Measurements from ENCODE around the gene DNAH1.

The DNAH1 gene

GRCh38 chr3:52400275-52400793, 84.2 kb downstream of the DNAH1 start:
- Histone ChIP-seq H3K36me3 (ENCODE audit: insufficient read depth, low read length) (peaks cover 48% of the 10 kb centered on the region), H3K9me3 (ENCODE audit: low read length) (no peaks in the 10 kb centered on the region), H3K27me3 (ENCODE audit: insufficient read depth, low read length) (no peaks in the 10 kb centered on the region), H3K4me3 (ENCODE audit: low read length) (no peak overlapping the region), H2AFZ (ENCODE audit: low read depth, low read length) (no peak overlapping the region), H3K4me1 (ENCODE audit: insufficient read depth, low read length) (no peaks in the 10 kb centered on the region)

- Histone ChIP-seq H3K27me3 (ENCODE audit: insufficient read depth, low read length) (no peaks in the 10 kb centered on the region), H3K4me1 (ENCODE audit: insufficient read depth, low read length) (no peaks in the 10 kb centered on the region), H3K9me3 (ENCODE audit: low read length) (no peaks in the 10 kb centered on the region), H3K4me3 (ENCODE audit: low read length) (no peak overlapping the region), H3K36me3 (ENCODE audit: insufficient read depth, low read length) (peaks cover 55% of the 10 kb centered on the region), H2AFZ (ENCODE audit: low read depth, low read length) (no peak overlapping the region)
Observed at GRCh38 chr3:52401021-52401420, 84.9 kb downstream of the DNAH1 start.

DNA sequence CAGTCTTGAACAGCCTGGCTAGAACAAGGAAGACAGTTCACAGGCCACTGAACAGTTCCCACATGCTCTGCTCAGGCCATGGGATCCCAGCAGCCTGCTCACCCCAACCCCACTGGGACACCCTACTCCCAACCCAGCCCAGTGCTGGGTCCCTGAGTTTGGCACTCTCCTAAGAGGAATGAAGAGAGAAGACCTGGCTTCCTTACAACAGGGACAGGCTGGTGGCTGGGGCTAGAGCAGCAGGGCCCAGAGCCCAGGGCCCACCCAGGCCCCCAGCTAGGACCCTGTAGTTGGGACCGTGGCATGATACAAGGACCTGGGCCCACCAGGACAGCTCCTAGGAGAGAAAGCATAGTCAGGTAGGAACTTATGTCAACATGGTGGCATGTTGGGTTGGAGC, 85.4 kb downstream of the DNAH1 start:
- no peaks in the 10 kb centered on the region for H3K4me1 ChIP-seq (ENCODE audit: insufficient read depth, low read length)
- peaks cover 60% of the 10 kb centered on the region for H3K36me3 ChIP-seq (ENCODE audit: insufficient read depth, low read length)
- no peaks in the 10 kb centered on the region for H3K27me3 ChIP-seq (ENCODE audit: insufficient read depth, low read length)
- H3K4me3 ChIP-seq (ENCODE audit: low read length): no peak overlapping the region
- H2AFZ ChIP-seq (ENCODE audit: low read depth, low read length): no peak overlapping the region
- no peaks in the 10 kb centered on the region for H3K9me3 ChIP-seq (ENCODE audit: low read length)

GRCh38 chr3:52402101-52402521, 86.0 kb downstream of the DNAH1 start:
- no peaks in the 10 kb centered on the region for H3K9me3 ChIP-seq (ENCODE audit: low read length)
- H3K36me3 ChIP-seq (ENCODE audit: insufficient read depth, low read length): peaks cover 66% of the 10 kb centered on the region
- H2AFZ ChIP-seq (ENCODE audit: low read depth, low read length): no peak overlapping the region
- H3K4me3 ChIP-seq (ENCODE audit: low read length): no peak overlapping the region
- no peaks in the 10 kb centered on the region for H3K27me3 ChIP-seq (ENCODE audit: insufficient read depth, low read length)
- no peaks in the 10 kb centered on the region for H3K4me1 ChIP-seq (ENCODE audit: insufficient read depth, low read length)

- no peaks in the 10 kb centered on the region for H3K27me3 ChIP-seq (ENCODE audit: insufficient read depth, low read length)
- peaks cover 72% of the 10 kb centered on the region for H3K36me3 ChIP-seq (ENCODE audit: insufficient read depth, low read length)
- H3K4me3 ChIP-seq (ENCODE audit: low read length): no peak overlapping the region
- no peaks in the 10 kb centered on the region for H3K4me1 ChIP-seq (ENCODE audit: insufficient read depth, low read length)
- H2AFZ ChIP-seq (ENCODE audit: low read depth, low read length): no peak overlapping the region
- no peaks in the 10 kb centered on the region for H3K9me3 ChIP-seq (ENCODE audit: low read length)
Observed at GRCh38 chr3:52402706-52403270, 86.7 kb downstream of the DNAH1 start.

GRCh38 chr3:52403271-52403841, 87.2 kb downstream of the DNAH1 start:
- Histone ChIP-seq H2AFZ (ENCODE audit: low read depth, low read length) (no peak overlapping the region), H3K36me3 (ENCODE audit: insufficient read depth, low read length) (peaks cover 78% of the 10 kb centered on the region), H3K9me3 (ENCODE audit: low read length) (no peaks in the 10 kb centered on the region), H3K4me3 (ENCODE audit: low read length) (no peak overlapping the region), H3K4me1 (ENCODE audit: insufficient read depth, low read length) (peaks cover under 1% of the 10 kb centered on the region), H3K27me3 (ENCODE audit: insufficient read depth, low read length) (no peaks in the 10 kb centered on the region)

- no peak overlapping the region for H3K4me3 ChIP-seq (ENCODE audit: low read length)
- H3K9me3 ChIP-seq (ENCODE audit: low read length): no peaks in the 10 kb centered on the region
- peaks cover 7% of the 10 kb centered on the region for H3K4me1 ChIP-seq (ENCODE audit: insufficient read depth, low read length)
- peaks cover 83% of the 10 kb centered on the region for H3K36me3 ChIP-seq (ENCODE audit: insufficient read depth, low read length)
- no peaks in the 10 kb centered on the region for H3K27me3 ChIP-seq (ENCODE audit: insufficient read depth, low read length)
- H2AFZ ChIP-seq (ENCODE audit: low read depth, low read length): no peak overlapping the region
Observed at GRCh38 chr3:52403955-52404354, 87.8 kb downstream of the DNAH1 start.

GRCh38 chr3:52404391-52404790, 88.3 kb downstream of the DNAH1 start:
- Histone ChIP-seq H3K36me3 (ENCODE audit: insufficient read depth, low read length) (peaks cover 83% of the 10 kb centered on the region), H3K27me3 (ENCODE audit: insufficient read depth, low read length) (no peaks in the 10 kb centered on the region), H3K9me3 (ENCODE audit: low read length) (no peaks in the 10 kb centered on the region), H2AFZ (ENCODE audit: low read depth, low read length) (no peak overlapping the region), H3K4me3 (ENCODE audit: low read length) (no peak overlapping the region), H3K4me1 (ENCODE audit: insufficient read depth, low read length) (peaks cover 10% of the 10 kb centered on the region)

- Histone ChIP-seq H3K4me3 (ENCODE audit: low read length) (no peak overlapping the region), H3K4me1 (ENCODE audit: insufficient read depth, low read length) (peaks cover 10% of the 10 kb centered on the region), H3K9me3 (ENCODE audit: low read length) (no peaks in the 10 kb centered on the region), H3K27me3 (ENCODE audit: insufficient read depth, low read length) (no peaks in the 10 kb centered on the region), H2AFZ (ENCODE audit: low read depth, low read length) (no peak overlapping the region), H3K36me3 (ENCODE audit: insufficient read depth, low read length) (peaks cover 83% of the 10 kb centered on the region)
Observed at GRCh38 chr3:52405066-52405465, 88.9 kb downstream of the DNAH1 start.

DNA sequence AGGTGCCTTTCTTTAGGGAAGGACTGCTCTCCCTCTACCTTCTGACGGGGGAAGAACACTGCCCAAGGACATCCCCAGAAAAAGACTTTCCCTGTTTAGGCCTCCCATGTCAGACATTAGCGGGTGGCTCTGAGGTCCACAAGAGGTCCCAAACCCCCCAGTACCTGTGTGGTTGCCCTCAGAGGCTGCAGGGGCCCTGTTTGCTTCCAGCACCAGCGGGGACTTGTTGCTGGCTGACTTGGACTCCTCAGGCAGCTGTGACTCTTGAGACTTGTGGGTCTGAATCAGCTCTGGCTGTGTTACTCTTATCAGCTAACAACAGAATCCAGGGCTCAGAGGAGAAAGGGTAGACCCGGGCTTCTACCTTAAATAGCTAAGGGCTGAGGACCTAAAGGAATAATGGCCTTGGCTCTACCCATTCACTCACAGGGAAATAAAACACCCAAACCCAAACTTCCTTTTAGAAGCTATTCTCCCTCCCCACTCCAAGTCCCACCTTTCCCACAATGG, 89.5 kb downstream of the DNAH1 start:
- peaks cover 10% of the 10 kb centered on the region for H3K4me1 ChIP-seq (ENCODE audit: insufficient read depth, low read length)
- H3K4me3 ChIP-seq (ENCODE audit: low read length): no peak overlapping the region
- H2AFZ ChIP-seq (ENCODE audit: low read depth, low read length): no peak overlapping the region
- no peaks in the 10 kb centered on the region for H3K9me3 ChIP-seq (ENCODE audit: low read length)
- H3K27me3 ChIP-seq (ENCODE audit: insufficient read depth, low read length): no peaks in the 10 kb centered on the region
- H3K36me3 ChIP-seq (ENCODE audit: insufficient read depth, low read length): peaks cover 78% of the 10 kb centered on the region

- no peak overlapping the region for H2AFZ ChIP-seq (ENCODE audit: low read depth, low read length)
- H3K4me1 ChIP-seq (ENCODE audit: insufficient read depth, low read length): peaks cover 14% of the 10 kb centered on the region
- no peaks in the 10 kb centered on the region for H3K27me3 ChIP-seq (ENCODE audit: insufficient read depth, low read length)
- H3K9me3 ChIP-seq (ENCODE audit: low read length): no peaks in the 10 kb centered on the region
- no peak overlapping the region for H3K4me3 ChIP-seq (ENCODE audit: low read length)
- peaks cover 74% of the 10 kb centered on the region for H3K36me3 ChIP-seq (ENCODE audit: insufficient read depth, low read length)
Observed at GRCh38 chr3:52406231-52406661, 90.1 kb downstream of the DNAH1 start.

DNA sequence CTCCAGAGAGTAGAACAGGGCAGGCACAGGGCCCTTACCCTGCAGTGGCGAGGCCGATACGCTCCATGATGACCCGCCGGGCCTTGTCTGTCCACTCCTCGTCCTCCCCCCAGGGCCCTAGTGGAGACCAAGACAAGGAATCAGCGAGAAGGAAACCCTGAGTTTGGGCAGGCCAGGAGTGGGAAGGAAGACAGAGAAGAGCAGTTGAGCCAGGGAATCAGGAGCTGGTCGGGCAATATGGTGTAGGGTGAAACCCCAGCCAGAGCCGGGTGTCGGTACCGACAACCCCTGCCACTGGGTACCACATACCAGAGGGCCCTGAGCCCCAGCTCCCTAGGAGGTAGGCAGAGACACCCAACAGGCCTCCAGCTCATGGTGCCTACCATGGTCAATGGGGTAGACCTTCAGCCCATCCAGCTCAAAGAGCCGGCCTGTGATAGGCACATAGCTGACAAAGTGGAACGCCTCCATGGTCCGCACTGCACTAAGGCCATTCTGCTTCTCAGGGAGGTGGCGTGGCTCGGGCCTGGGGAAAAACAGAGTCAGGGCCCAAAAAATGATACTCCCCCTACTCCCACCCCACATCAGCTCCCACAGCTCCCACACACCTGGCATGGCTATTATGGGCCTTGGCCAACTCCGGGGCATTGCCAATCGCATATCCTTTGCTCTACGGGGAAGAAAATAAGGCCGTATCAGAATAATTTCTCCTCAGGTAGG, 90.8 kb downstream of the DNAH1 start:
- Histone ChIP-seq H2AFZ (ENCODE audit: low read depth, low read length) (no peak overlapping the region), H3K36me3 (ENCODE audit: insufficient read depth, low read length) (peaks cover 67% of the 10 kb centered on the region), H3K4me3 (ENCODE audit: low read length) (no peak overlapping the region), H3K9me3 (ENCODE audit: low read length) (no peaks in the 10 kb centered on the region), H3K4me1 (ENCODE audit: insufficient read depth, low read length) (peaks cover 21% of the 10 kb centered on the region), H3K27me3 (ENCODE audit: insufficient read depth, low read length) (no peaks in the 10 kb centered on the region)

DNA sequence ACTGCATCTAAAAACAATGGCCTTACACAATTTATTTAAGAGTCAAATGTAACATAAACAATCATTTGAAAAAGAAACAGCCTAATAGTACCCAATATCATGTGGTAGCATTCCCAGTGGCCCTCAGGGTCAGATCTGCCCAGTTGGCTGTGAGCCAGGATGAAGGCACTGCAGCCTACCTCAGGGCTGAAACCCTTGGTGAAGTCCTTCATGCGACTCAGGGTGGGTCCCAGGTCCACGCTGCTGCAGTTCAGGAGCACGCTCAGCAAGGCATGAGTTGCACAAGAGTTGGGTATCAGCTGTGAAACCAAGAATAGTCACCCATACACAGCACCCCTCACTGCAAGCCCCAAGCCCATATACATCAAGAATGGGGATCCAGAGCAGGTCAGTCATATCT, 91.7 kb downstream of the DNAH1 start:
- H2AFZ ChIP-seq (ENCODE audit: low read depth, low read length): no peak overlapping the region
- H3K27me3 ChIP-seq (ENCODE audit: insufficient read depth, low read length): no peaks in the 10 kb centered on the region
- peaks cover 28% of the 10 kb centered on the region for H3K4me1 ChIP-seq (ENCODE audit: insufficient read depth, low read length)
- peaks cover 58% of the 10 kb centered on the region for H3K36me3 ChIP-seq (ENCODE audit: insufficient read depth, low read length)
- no peak overlapping the region for H3K4me3 ChIP-seq (ENCODE audit: low read length)
- no peaks in the 10 kb centered on the region for H3K9me3 ChIP-seq (ENCODE audit: low read length)

Measured in neuron (in vitro differentiated cells).